ENCODE data around the gene HOXC10.

DNA sequence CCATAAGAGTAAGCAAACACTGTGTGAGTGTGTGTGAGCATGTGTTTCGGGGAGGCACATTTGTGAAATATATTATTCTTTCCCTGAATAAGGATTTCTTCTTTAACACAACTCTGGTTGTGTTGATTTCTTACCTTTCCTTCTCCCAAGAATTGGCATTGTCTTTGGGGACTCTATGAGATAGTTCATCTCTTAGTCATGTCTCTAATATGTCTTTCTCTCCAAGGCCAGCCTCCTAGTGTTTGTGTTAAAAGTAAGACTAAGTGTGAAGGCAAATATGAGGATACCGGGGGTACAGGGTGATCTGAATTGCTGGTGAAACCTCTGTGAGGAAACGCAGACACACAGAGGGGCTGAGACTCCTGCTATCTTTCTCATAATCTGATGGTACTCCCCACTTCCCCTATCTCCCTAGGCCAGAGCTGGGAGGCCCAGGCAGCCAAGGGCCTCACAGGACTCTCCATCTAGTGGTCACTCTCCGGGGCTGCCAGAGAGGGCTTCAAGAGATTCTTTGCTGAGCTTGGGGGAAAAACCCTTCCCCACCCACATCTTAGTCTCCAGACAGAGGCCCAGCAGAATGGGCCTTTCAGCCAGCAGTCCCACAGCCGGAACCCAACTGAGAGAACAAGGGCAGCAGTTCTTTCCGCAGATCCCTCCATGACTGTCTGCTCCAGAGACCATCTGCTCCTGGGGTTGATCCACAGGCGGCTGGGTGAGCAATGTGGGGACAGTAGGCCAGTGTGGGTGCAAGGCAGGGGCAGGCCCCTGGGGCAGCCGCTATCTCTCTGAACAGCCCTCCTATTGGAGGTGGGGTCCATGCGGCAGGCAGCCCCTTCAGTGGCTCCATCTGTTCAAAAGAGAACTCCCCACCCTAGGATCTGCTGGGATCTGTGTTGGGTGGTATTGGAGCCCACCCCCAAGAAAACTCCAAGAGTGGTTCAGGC lies 36.0 kb upstream of the HOXC10 start:
- TF ChIP-seq POLR2AphosphoS5 (IDR thresholded peaks at IDR 0.05; ENCODE audit: borderline replicate concordance, low read depth, low read length) (no peak), EZH2 (IDR thresholded peaks at IDR 0.05) (no peak), FOXP2 (optimal IDR thresholded peaks at IDR 0.05; ENCODE audit: control extremely low read depth, extremely low read length, insufficient read depth) (no peak)

Data from SK-N-MC (cell line).